Activated naive CD4-positive, alpha-beta T cell treated with anti-CD3 and anti-CD28 coated beads, Interleukin-2, amount 50 U/mL, for 24 hours (primary cell): ENCODE results near the gene TTLL3.
"Not testable (repeated sequence)": the region's sequence is repeated elsewhere in the genome, so short reads cannot be mapped to it uniquely, and the experiment has no call there.

Experiments
- H3K27ac Mint-ChIP-seq: one replicate; pipeline ENCODE4 v1.8.0; 2021; ENCODE audit warnings: mild to moderate bottlenecking, mixed read lengths
- H3K27me3 Mint-ChIP-seq: one replicate; pipeline ENCODE4 v1.8.0; 2021; ENCODE audit warnings: mixed read lengths
- H3K36me3 Mint-ChIP-seq: one replicate; pipeline ENCODE4 v1.8.0; 2021; ENCODE audit warnings: mixed read lengths
- H3K4me1 Mint-ChIP-seq: one replicate; pipeline ENCODE4 v1.8.0; 2021; ENCODE audit warnings: mixed read lengths
- H3K4me3 Mint-ChIP-seq: one replicate; pipeline ENCODE4 v1.8.0; 2021; ENCODE audit warnings: mild to moderate bottlenecking, mixed read lengths
- H3K9me3 Mint-ChIP-seq: one replicate; pipeline ENCODE4 v1.8.0; 2021; ENCODE audit warnings: mixed read lengths

The TTLL3 gene

GRCh38 chr3:9861626-9862130 is 51.6 kb downstream of the TTLL3 start:
- no peak overlapping the region for H3K4me3 Mint-ChIP-seq
- H3K4me1 Mint-ChIP-seq: no peaks in the 10 kb centered on the region

GRCh38 chr3:9862391-9863057 is 52.5 kb downstream of the TTLL3 start:
- no peaks in the 10 kb centered on the region for H3K9me3 Mint-ChIP-seq
- peaks cover 6% of the 10 kb centered on the region for H3K27me3 Mint-ChIP-seq
- H3K36me3 Mint-ChIP-seq: no peaks in the 10 kb centered on the region
- H3K4me1 Mint-ChIP-seq: no peaks in the 10 kb centered on the region
- H3K4me3 Mint-ChIP-seq: no peak overlapping the region
- H3K27ac Mint-ChIP-seq: no peak overlapping the region

More at GRCh38 chr3:9861626-9862130, 51.6 kb downstream of the TTLL3 start:
- Mint-ChIP-seq H3K27ac (no peak overlapping the region), H3K27me3 (peaks cover 6% of the 10 kb centered on the region), H3K9me3 (no peaks in the 10 kb centered on the region), H3K36me3 (no peaks in the 10 kb centered on the region)

- Mint-ChIP-seq H3K36me3 (no peaks in the 10 kb centered on the region), H3K27ac (no peak overlapping the region), H3K27me3 (peaks cover 6% of the 10 kb centered on the region), H3K4me3 (no peak overlapping the region), H3K9me3 (no peaks in the 10 kb centered on the region), H3K4me1 (no peaks in the 10 kb centered on the region)
Measured at GRCh38 chr3:9863058-9863772, 53.2 kb downstream of the TTLL3 start.

- Mint-ChIP-seq H3K27ac (no peak overlapping the region), H3K4me3 (no peak overlapping the region), H3K36me3 (no peaks in the 10 kb centered on the region), H3K4me1 (no peaks in the 10 kb centered on the region), H3K27me3 (peaks cover 6% of the 10 kb centered on the region), H3K9me3 (no peaks in the 10 kb centered on the region)
Measured at GRCh38 chr3:9864200-9864927, 54.3 kb downstream of the TTLL3 start.

- H3K4me1 Mint-ChIP-seq, H3K9me3 Mint-ChIP-seq, H3K27ac Mint-ChIP-seq, H3K27me3 Mint-ChIP-seq, H3K36me3 Mint-ChIP-seq, H3K4me3 Mint-ChIP-seq: not testable (repeated sequence)
Measured at GRCh38 chr3:9865125-9865637, 55.1 kb downstream of the TTLL3 start.

GRCh38 chr3:9866639-9867038 is 56.6 kb downstream of the TTLL3 start:
- H3K4me3 Mint-ChIP-seq: no peak overlapping the region
- no peaks in the 10 kb centered on the region for H3K4me1 Mint-ChIP-seq
- no peaks in the 10 kb centered on the region for H3K9me3 Mint-ChIP-seq
- no peak overlapping the region for H3K27ac Mint-ChIP-seq
- H3K36me3 Mint-ChIP-seq: no peaks in the 10 kb centered on the region
- peaks cover 6% of the 10 kb centered on the region for H3K27me3 Mint-ChIP-seq

GRCh38 chr3:9867106-9867505 is 57.0 kb downstream of the TTLL3 start:
- no peak overlapping the region for H3K27ac Mint-ChIP-seq
- H3K9me3 Mint-ChIP-seq: no peaks in the 10 kb centered on the region
- H3K36me3 Mint-ChIP-seq: no peaks in the 10 kb centered on the region
- no peaks in the 10 kb centered on the region for H3K4me1 Mint-ChIP-seq
- H3K27me3 Mint-ChIP-seq: peaks cover 2% of the 10 kb centered on the region
- H3K4me3 Mint-ChIP-seq: no peak overlapping the region

- Mint-ChIP-seq H3K27me3 (no peaks in the 10 kb centered on the region), H3K9me3 (no peaks in the 10 kb centered on the region), H3K4me1 (no peaks in the 10 kb centered on the region), H3K4me3 (no peak overlapping the region), H3K36me3 (no peaks in the 10 kb centered on the region), H3K27ac (no peak overlapping the region)
Measured at GRCh38 chr3:9869955-9870354, 59.9 kb downstream of the TTLL3 start.

- H3K9me3 Mint-ChIP-seq: no peaks in the 10 kb centered on the region
- H3K27ac Mint-ChIP-seq: no peak overlapping the region
- no peaks in the 10 kb centered on the region for H3K4me1 Mint-ChIP-seq
- no peaks in the 10 kb centered on the region for H3K36me3 Mint-ChIP-seq
- H3K27me3 Mint-ChIP-seq: no peaks in the 10 kb centered on the region
- H3K4me3 Mint-ChIP-seq: no peak overlapping the region
Measured at GRCh38 chr3:9870978-9871377, 60.9 kb downstream of the TTLL3 start.

GRCh38 chr3:9872067-9872466 is 62.0 kb downstream of the TTLL3 start:
- H3K4me1 Mint-ChIP-seq, H3K36me3 Mint-ChIP-seq, H3K4me3 Mint-ChIP-seq, H3K27me3 Mint-ChIP-seq, H3K9me3 Mint-ChIP-seq: not testable (repeated sequence)
- peak overlapping the region; percentile 11 for H3K27ac Mint-ChIP-seq

- Mint-ChIP-seq H3K4me1 (no peaks in the 10 kb centered on the region), H3K27ac (no peak overlapping the region), H3K27me3 (no peaks in the 10 kb centered on the region), H3K4me3 (no peak overlapping the region), H3K36me3 (no peaks in the 10 kb centered on the region), H3K9me3 (no peaks in the 10 kb centered on the region)
Measured at GRCh38 chr3:9875448-9875847, 65.4 kb downstream of the TTLL3 start.

GRCh38 chr3:9876255-9876654 is 66.2 kb downstream of the TTLL3 start:
- H3K36me3 Mint-ChIP-seq, H3K4me1 Mint-ChIP-seq, H3K9me3 Mint-ChIP-seq, H3K4me3 Mint-ChIP-seq, H3K27me3 Mint-ChIP-seq, H3K27ac Mint-ChIP-seq: not testable (repeated sequence)

- Mint-ChIP-seq H3K4me1 (no peaks in the 10 kb centered on the region), H3K36me3 (no peaks in the 10 kb centered on the region), H3K27ac (no peak overlapping the region), H3K27me3 (no peaks in the 10 kb centered on the region), H3K4me3 (no peak overlapping the region), H3K9me3 (no peaks in the 10 kb centered on the region)
Measured at GRCh38 chr3:9876991-9877390, 66.9 kb downstream of the TTLL3 start.

GRCh38 chr3:9878700-9879099 is 68.6 kb downstream of the TTLL3 start:
- no peaks in the 10 kb centered on the region for H3K9me3 Mint-ChIP-seq
- H3K36me3 Mint-ChIP-seq: no peaks in the 10 kb centered on the region
- H3K4me3 Mint-ChIP-seq: no peak overlapping the region
- no peaks in the 10 kb centered on the region for H3K27me3 Mint-ChIP-seq
- no peaks in the 10 kb centered on the region for H3K4me1 Mint-ChIP-seq
- H3K27ac Mint-ChIP-seq: no peak overlapping the region

- Mint-ChIP-seq H3K36me3 (no peaks in the 10 kb centered on the region), H3K4me1 (no peaks in the 10 kb centered on the region), H3K9me3 (no peaks in the 10 kb centered on the region), H3K27ac (no peak within 1 kb of the TSS), H3K4me3 (no peak within 1 kb of the TSS), H3K27me3 (no peaks in the 10 kb centered on the region)
Measured at GRCh38 chr3:9879830-9880549, 69.9 kb downstream of the TTLL3 start, which contains the start of gene CIDEC. Gene CIDEC, minus strand, starts transcription at chr3:9880253. Its CDS starts 1,767 bp downstream, at chr3:9878486.
